Activated naive CD4-positive, alpha-beta T cell treated with anti-CD3 and anti-CD28 coated beads, Interleukin-2, amount 50 U/mL, for 24 hours (primary cell): ENCODE measurements around the gene SIPA1L3.

ENCODE experiments used
- H3K27ac Mint-ChIP-seq: one replicate; pipeline ENCODE4 v1.8.0; 2021; ENCODE audit warnings: mild to moderate bottlenecking, mixed read lengths
- H3K27me3 Mint-ChIP-seq: one replicate; pipeline ENCODE4 v1.8.0; 2021; ENCODE audit warnings: mixed read lengths
- H3K36me3 Mint-ChIP-seq: one replicate; pipeline ENCODE4 v1.8.0; 2021; ENCODE audit warnings: mixed read lengths
- H3K4me1 Mint-ChIP-seq: one replicate; pipeline ENCODE4 v1.8.0; 2021; ENCODE audit warnings: mixed read lengths
- H3K4me3 Mint-ChIP-seq: one replicate; pipeline ENCODE4 v1.8.0; 2021; ENCODE audit warnings: mild to moderate bottlenecking, mixed read lengths
- H3K9me3 Mint-ChIP-seq: one replicate; pipeline ENCODE4 v1.8.0; 2021; ENCODE audit warnings: mixed read lengths

Gene SIPA1L3

GRCh38 chr19:38115271-38115802 is 208.3 kb downstream of the SIPA1L3 start:
- Mint-ChIP-seq H3K27ac (no peak overlapping the region), H3K4me3 (no peak overlapping the region)

GRCh38 chr19:38118176-38118575 is 211.2 kb downstream of the SIPA1L3 start:
- H3K27me3 Mint-ChIP-seq = no peaks in the 10 kb centered on the region
- H3K9me3 Mint-ChIP-seq = peaks cover 10% of the 10 kb centered on the region
- peaks cover 16% of the 10 kb centered on the region for H3K4me1 Mint-ChIP-seq
- H3K4me3 Mint-ChIP-seq = no peak overlapping the region
- H3K36me3 Mint-ChIP-seq = peaks cover 43% of the 10 kb centered on the region
- H3K27ac Mint-ChIP-seq = no peak overlapping the region

More at GRCh38 chr19:38115271-38115802, 208.3 kb downstream of the SIPA1L3 start:
- Mint-ChIP-seq H3K27me3 (no peaks in the 10 kb centered on the region), H3K36me3 (peaks cover 37% of the 10 kb centered on the region), H3K4me1 (peaks cover 16% of the 10 kb centered on the region), H3K9me3 (peaks cover 5% of the 10 kb centered on the region)

GRCh38 chr19:38120471-38121025 is 213.5 kb downstream of the SIPA1L3 start:
- no peak overlapping the region for H3K4me3 Mint-ChIP-seq
- no peak overlapping the region for H3K27ac Mint-ChIP-seq
- H3K27me3 Mint-ChIP-seq = no peaks in the 10 kb centered on the region
- peaks cover 10% of the 10 kb centered on the region for H3K9me3 Mint-ChIP-seq
- H3K36me3 Mint-ChIP-seq = peaks cover 40% of the 10 kb centered on the region
- H3K4me1 Mint-ChIP-seq = peaks cover 3% of the 10 kb centered on the region

- Mint-ChIP-seq H3K27me3 (no peaks in the 10 kb centered on the region), H3K4me1 (no peaks in the 10 kb centered on the region), H3K27ac (peak overlapping the region; percentile 30), H3K9me3 (peaks cover 10% of the 10 kb centered on the region), H3K36me3 (peaks cover 42% of the 10 kb centered on the region), H3K4me3 (no peak overlapping the region)
These were observed 215.5 kb downstream of the SIPA1L3 start for GRCh38 chr19:38122402-38123093.

- Mint-ChIP-seq H3K27me3 (no peaks in the 10 kb centered on the region), H3K4me1 (no peaks in the 10 kb centered on the region), H3K9me3 (peaks cover 5% of the 10 kb centered on the region), H3K36me3 (peaks cover 23% of the 10 kb centered on the region), H3K27ac (no peak overlapping the region), H3K4me3 (no peak overlapping the region)
These were observed 218.2 kb downstream of the SIPA1L3 start for GRCh38 chr19:38125238-38125637.

- H3K4me3 Mint-ChIP-seq = no peak overlapping the region
- peaks cover 12% of the 10 kb centered on the region for H3K36me3 Mint-ChIP-seq
- no peaks in the 10 kb centered on the region for H3K9me3 Mint-ChIP-seq
- no peak overlapping the region for H3K27ac Mint-ChIP-seq
- no peaks in the 10 kb centered on the region for H3K4me1 Mint-ChIP-seq
- no peaks in the 10 kb centered on the region for H3K27me3 Mint-ChIP-seq
These were observed 223.4 kb downstream of the SIPA1L3 start for GRCh38 chr19:38130399-38130798.

- Mint-ChIP-seq H3K27ac (no peak overlapping the region), H3K27me3 (no peaks in the 10 kb centered on the region), H3K4me1 (no peaks in the 10 kb centered on the region), H3K9me3 (no peaks in the 10 kb centered on the region), H3K36me3 (peaks cover 6% of the 10 kb centered on the region), H3K4me3 (no peak overlapping the region)
These were observed 225.8 kb downstream of the SIPA1L3 start for GRCh38 chr19:38132781-38133180.

GRCh38 chr19:38133319-38133718 is 226.3 kb downstream of the SIPA1L3 start:
- peaks cover 6% of the 10 kb centered on the region for H3K36me3 Mint-ChIP-seq
- H3K27me3 Mint-ChIP-seq = no peaks in the 10 kb centered on the region
- H3K9me3 Mint-ChIP-seq = no peaks in the 10 kb centered on the region
- no peak overlapping the region for H3K4me3 Mint-ChIP-seq
- H3K4me1 Mint-ChIP-seq = no peaks in the 10 kb centered on the region
- no peak overlapping the region for H3K27ac Mint-ChIP-seq

- Mint-ChIP-seq H3K4me1 (no peaks in the 10 kb centered on the region), H3K27me3 (no peaks in the 10 kb centered on the region), H3K36me3 (peaks cover 8% of the 10 kb centered on the region), H3K9me3 (no peaks in the 10 kb centered on the region), H3K27ac (no peak overlapping the region), H3K4me3 (no peak overlapping the region)
These were observed 227.6 kb downstream of the SIPA1L3 start for GRCh38 chr19:38134540-38135149.

GRCh38 chr19:38135150-38135998 is 228.4 kb downstream of the SIPA1L3 start:
- no peaks in the 10 kb centered on the region for H3K27me3 Mint-ChIP-seq
- H3K9me3 Mint-ChIP-seq = no peaks in the 10 kb centered on the region
- H3K27ac Mint-ChIP-seq = no peak overlapping the region
- H3K36me3 Mint-ChIP-seq = peaks cover 9% of the 10 kb centered on the region
- H3K4me3 Mint-ChIP-seq = no peak overlapping the region
- no peaks in the 10 kb centered on the region for H3K4me1 Mint-ChIP-seq

- no peaks in the 10 kb centered on the region for H3K4me1 Mint-ChIP-seq
These were observed 232.1 kb downstream of the SIPA1L3 start for GRCh38 chr19:38139122-38139521.

GRCh38 chr19:38141108-38141507 is 234.1 kb downstream of the SIPA1L3 start:
- Mint-ChIP-seq H3K4me3 (no peak overlapping the region), H3K4me1 (no peaks in the 10 kb centered on the region), H3K27me3 (no peaks in the 10 kb centered on the region), H3K9me3 (no peaks in the 10 kb centered on the region), H3K27ac (no peak overlapping the region), H3K36me3 (peaks cover 12% of the 10 kb centered on the region)

More at GRCh38 chr19:38139122-38139521, 232.1 kb downstream of the SIPA1L3 start:
- H3K27me3 Mint-ChIP-seq = no peaks in the 10 kb centered on the region
- H3K9me3 Mint-ChIP-seq = no peaks in the 10 kb centered on the region
- H3K27ac Mint-ChIP-seq = no peak overlapping the region
- H3K36me3 Mint-ChIP-seq = peaks cover 6% of the 10 kb centered on the region
- no peak overlapping the region for H3K4me3 Mint-ChIP-seq

- H3K27ac Mint-ChIP-seq = no peak overlapping the region
- peaks cover 16% of the 10 kb centered on the region for H3K36me3 Mint-ChIP-seq
- no peak overlapping the region for H3K4me3 Mint-ChIP-seq
- no peaks in the 10 kb centered on the region for H3K4me1 Mint-ChIP-seq
- H3K9me3 Mint-ChIP-seq = no peaks in the 10 kb centered on the region
- no peaks in the 10 kb centered on the region for H3K27me3 Mint-ChIP-seq
These were observed 235.4 kb downstream of the SIPA1L3 start for GRCh38 chr19:38142176-38143035.

GRCh38 chr19:38143847-38144246 is 236.8 kb downstream of the SIPA1L3 start:
- Mint-ChIP-seq H3K4me1 (no peaks in the 10 kb centered on the region), H3K27me3 (no peaks in the 10 kb centered on the region), H3K9me3 (no peaks in the 10 kb centered on the region), H3K36me3 (peaks cover 18% of the 10 kb centered on the region), H3K27ac (no peak overlapping the region), H3K4me3 (no peak overlapping the region)

GRCh38 chr19:38144667-38145066 is 237.7 kb downstream of the SIPA1L3 start:
- Mint-ChIP-seq H3K36me3 (peaks cover 15% of the 10 kb centered on the region), H3K4me1 (no peaks in the 10 kb centered on the region), H3K4me3 (no peak overlapping the region), H3K27me3 (no peaks in the 10 kb centered on the region), H3K27ac (no peak overlapping the region), H3K9me3 (no peaks in the 10 kb centered on the region)
